Ureter (tissue), 1 donor: ENCODE results near the gene ACER3. TPM values are rescaled to one million over a fixed set of nuclear protein-coding genes. Genes with fewer than 3 reads are reported as not detected.
A peak's percentile ranks its signal among the peaks of the same experiment; 100 is the strongest.
"Not testable (repeated sequence)": the region's sequence is repeated elsewhere in the genome, so short reads cannot be mapped to it uniquely, and the experiment has no call there.

Experiments used
- DNase-seq: peaks from one replicate; pipeline ENCODE4 v3.0.0-alpha.2; 2020; ENCODE audit warnings: low spot score
- total RNA-seq: library from RNA; stranded (reverse); gene quantifications from one replicate; pipeline ENCODE4 v1.2.4, GENCODE V29; 2023
- donor health status: DM: yes; HTN: yes; CAD: no.

Gene ACER3
- total RNA-seq, 1 donor from 2014 or later, result 33.4 TPM

DNA sequence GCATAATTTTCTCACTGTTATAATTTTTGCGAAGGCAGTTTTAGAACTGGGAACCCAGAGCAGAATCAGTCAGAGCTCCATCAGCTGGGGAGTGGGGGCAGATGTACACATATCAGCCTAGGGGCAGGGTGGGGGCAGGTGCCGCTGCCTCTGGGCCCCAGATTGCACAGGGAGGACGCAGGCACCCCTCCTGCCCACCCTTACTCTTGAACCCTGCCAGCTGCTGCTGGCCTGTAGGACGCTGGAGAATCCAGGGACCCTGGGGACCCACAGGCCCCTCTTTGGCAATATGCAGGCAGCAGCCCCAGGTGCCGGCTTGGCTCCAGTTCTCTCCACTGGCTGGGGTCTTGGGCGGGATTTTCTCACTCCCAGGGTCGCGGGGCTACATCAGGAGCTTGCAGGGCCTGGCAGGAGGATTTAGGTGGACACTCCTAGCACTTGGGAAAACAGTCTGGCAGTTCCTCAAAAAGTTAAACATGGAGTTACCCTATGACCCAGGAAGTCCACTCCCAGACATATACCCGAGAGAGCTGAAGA, 197.3 kb downstream of the ACER3 start:
- no peak for DNase-seq

DNA sequence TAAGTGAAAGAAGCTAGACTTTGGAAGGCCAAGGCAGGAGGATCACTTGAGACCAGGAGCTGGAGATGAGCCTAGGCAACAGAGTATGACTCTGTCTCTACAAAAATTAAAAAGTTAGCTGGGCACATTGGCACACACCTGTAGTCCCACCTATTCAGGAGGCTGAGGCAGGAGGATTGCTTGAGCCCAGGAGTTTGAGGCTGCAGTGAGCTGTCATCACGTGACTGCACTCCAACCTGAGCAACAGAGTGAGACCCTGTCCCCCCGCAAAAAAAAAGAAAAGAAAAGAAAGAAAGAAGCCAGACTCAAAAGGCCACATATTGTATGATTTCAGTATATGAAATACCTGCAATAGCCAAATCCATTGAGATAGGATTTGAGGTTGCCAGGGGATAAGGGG, 198.2 kb downstream of the ACER3 start:
- no peak for DNase-seq

DNA sequence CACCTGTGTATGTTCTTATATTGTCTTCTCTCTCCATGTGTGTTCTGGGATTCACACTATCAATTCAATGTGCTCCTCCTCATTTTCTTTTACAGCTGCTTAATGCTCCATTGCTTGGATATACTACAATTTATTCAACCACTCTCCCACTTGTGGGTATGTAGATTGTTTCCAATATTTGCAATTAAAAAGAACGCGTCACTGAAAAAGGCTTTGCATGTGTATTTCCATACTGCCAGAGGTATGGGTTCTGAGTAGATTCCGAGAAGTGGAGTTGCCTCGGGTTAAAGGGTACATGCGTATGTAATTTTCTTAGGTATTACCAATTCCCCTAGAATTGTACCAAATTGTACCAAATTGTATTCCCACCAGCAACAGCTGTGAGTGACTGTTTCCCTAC, 199.1 kb downstream of the ACER3 start:
- no peak for DNase-seq

DNA sequence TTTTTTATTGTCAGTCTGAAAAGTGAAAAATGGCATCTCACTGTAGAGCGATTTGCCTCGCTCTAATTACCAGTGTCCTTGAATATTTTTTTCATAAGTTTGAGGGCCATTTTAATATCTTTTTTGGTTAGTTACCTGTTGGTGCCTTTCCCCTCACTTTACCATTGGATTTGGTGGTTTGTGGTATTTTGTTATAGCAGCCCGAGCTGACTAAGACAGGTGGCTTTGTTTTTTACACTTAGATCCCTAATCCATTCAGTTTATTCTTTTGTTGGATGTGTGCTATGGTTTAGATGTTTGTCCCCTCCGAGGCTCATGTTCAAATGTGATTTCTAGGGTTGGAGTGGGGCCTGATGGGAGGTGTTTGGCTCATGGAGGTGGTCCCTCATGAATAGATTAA, 199.5 kb downstream of the ACER3 start:
- no peak for DNase-seq

DNA sequence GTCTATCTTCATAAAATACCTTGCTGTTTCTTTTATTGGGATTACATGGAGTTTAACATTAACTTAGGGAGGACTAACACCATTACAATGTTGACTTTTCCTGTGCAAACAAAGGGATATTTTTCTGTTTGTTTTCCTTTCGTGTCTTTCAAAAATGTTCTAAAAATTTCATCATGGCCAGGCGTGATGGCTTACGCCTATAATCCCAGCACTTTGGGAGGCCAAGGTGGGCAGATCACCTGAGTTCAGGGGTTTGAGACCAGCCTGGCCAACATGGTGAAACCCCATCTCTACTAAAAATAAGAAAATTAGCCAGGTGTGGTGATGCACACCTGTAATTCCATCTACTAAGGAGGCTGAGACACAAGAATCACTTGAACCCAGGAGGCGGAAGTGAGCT, 200.5 kb downstream of the ACER3 start:
- not testable (repeated sequence) for DNase-seq

DNA sequence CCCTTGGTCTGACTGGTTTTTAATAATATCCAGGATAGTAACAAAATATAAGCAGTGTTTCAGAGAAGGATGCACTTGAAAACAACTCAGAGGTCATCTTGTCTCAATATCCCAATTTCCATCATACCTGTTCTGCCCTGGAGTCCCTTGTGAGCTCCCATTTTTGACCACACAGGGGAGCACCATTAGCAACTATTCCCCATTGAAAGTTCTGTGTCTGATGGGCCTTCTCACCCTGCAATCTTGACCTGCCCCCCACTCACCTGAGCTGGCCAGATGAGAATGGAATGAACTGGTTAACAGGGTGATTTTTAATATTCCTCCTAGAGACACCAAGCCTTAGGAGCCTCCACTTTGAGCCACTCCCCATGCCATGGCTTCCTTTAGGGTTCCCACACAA, 202.2 kb downstream of the ACER3 start:
- no peak for DNase-seq

DNA sequence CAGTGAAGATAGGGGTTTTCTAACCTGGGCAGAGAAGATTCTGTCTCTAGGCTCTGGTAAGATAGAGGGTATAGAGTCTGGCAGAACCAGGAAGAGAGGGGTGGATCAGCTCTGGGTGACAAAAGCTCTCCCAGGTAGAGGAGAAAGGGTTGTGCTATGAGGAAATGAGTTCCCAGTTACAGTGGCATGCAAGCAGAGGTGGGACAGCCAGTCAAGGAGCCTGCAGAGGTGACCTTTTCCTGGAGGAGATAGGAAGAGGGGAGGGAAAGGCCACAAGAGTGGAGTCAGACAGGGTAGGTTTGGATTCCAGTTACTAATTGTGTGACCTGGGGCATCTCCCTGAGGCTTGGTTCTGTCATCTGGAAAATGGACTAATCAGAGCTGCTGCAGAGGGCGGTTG, 202.7 kb downstream of the ACER3 start:
- no peak for DNase-seq

DNA sequence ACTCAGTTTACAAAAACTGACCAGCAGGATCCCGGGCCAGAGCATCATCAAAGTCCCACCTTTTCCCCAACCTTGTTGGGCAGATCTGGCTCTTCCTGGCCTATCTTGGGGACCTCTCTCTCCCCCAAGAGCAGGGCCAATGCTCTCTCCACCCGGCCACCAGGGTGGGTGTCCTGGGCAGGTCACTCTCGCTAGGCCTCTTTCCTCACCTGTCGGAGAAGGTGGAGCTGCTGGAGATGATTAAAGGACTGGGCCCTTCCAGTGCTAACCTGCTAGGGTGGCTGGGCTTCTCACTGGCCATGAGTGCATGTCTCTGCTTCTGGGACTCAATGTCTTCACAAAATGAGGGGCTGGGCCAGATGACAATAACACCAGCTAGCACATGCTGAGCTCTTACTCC, 203.1 kb downstream of the ACER3 start:
- no peak for DNase-seq

DNA sequence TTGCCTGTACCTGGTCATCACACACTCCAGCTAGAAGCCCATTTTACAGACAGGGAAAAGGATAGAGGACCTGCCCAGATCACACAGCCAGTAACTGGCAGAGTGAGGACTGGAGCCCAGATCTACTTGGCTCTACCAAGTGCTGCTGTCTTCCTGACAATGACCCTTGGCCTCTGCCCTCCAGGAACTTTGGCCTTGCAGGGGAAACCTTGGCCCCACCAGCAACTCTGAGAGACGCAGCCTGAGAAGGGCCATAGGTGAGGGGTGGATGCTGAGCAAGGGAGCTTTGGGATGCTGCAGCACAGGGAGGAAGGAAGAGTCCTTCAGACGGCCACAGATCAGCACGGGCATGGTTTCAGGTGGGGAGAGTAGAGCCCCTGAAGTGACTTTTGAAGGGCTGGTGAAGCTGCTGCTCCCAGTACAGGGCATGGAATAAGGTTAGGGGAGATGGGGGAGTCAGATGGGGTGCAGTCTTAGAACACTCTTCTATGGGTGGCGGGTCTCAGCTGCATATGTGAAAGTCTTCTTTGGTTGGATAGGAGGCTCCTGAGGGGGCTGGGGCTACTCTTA, 204.0 kb downstream of the ACER3 start:
- peak; percentile 42 for DNase-seq

DNA sequence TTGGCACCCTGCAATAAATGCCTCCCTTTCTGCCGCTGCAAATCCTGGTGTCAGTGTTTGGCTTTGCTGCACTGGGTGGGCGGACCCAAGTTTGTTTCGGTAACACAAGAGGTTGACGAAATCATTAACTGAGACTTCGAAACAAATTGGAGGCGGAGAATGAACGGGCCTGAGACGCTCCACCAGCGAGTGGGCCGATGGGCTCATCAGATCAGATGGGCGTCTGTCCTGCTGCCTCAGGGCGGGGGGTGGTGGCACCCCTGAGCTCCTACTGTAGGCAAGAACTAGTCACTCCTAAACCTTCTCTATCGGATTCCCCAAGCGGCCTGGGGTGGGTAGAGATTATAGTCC, 205.1 kb downstream of the ACER3 start:
- peak; percentile 70 for DNase-seq

DNA sequence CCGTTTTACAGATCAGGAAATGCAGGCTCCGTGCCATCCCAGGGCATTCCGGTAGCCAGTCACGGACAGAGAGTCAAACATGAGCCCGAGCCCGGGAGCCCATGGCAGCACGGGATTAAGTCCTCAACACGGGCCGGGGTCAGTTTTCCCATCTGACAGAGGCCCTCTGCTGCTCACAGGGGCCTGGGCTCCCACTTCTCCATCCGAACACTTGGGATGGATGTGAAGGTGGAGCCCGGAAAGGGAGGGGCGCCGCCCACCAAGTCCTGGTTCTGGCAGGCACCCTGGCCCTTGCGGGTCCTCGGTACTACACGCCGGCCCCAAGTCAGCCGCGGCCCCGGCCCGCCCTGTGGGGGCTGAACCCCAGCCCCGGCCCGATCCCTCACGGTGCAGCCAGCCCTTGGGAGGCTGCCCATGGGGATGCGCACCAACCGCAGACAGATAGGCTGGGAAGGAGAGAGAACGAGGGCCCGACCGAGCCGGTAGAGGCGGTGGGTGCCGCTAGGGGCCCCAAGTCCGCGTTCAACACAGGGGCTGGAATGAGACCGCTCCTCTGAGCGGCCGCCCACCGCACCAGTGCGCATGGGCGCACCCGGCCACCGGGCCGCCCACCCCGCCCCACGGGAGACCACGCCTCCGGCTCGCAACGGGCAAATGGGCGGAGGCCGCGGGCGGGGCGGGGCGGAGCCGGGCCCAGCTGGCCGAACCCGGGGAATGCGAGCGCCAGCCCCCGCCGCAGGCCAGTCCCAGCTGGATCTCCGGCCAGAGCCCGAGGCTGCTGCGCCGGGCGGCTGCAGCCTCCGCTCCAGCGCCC, 205.7 kb downstream of the ACER3 start, which contains the start of gene CAPN5:
TSS of gene CAPN5 (plus strand) at position 743 of the 814 bp plus-strand sequence. CDS start 17,916 bp downstream, outside the sequence.
- DNase-seq, result peak; percentile 92

DNA sequence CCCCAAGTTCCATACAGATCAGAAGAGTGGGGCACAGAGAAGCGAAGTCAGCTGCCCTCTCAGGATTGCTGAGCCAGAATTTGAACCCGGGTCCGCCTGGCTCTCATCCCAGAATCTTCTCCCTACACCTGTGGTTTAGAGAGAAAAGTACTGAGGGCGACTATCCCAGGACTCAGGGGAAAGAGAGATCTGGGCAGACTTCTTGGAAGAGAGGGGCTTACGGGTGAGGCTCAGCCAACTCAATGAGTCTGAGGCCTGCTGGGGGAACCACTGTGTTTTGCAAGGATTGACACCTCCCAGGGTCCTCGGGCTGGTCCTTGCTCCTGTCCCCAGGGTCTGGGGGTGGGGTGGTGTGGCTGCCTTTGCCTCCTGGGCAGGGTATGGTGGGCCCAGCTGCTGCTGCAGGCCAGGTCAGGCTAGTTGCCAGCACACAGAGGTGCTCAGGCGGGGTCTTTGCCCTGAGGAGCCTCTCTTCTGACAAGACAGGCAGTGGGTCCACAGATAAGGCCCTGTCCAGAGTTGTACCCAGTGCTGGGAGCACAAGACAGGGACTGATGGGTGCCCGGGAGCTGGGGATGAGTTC, 207.2 kb downstream of the ACER3 start:
- DNase-seq, result no peak

DNA sequence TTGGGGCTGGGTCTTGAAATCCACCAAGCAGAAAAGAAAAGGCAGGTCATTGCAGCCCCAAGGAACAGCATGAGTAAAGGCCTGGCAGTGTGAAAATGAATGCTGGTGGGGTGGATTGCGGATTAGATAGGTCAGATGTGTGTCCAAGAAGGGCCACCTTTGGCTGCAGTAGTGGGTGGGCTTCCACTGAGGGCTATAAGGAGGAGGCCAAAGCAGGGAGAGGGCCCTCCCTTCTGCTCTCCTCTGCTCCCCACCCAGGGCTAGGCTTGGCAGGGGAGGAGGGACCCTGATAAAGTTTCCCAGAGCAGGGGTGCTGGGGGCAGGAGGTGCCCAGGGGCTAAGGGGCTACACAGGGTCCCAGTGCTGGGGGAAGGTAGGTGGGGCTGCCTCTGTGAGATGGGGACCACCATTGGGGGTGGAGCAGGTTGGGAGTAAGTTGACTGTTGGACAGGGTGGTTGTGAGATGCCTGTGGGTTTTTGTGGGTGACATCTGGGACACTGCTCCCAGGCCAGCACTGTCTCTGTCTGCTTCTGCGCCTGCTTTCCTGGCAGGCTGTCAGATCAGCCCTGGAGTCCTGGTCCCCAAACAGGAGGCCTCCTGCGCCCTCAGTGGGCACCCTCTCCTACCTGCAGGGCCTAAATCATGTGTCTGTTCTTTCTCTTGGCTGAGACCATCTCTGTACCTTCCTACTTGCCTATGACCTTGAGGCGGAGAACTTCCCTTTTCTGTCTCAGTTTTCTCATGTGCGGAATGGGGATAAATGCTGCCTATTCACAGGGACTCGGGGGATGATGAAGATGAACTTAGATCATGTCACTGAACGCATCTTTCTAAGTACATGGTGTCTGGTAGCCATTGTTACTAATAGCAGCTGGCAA, 208.0 kb downstream of the ACER3 start:
- no peak for DNase-seq

DNA sequence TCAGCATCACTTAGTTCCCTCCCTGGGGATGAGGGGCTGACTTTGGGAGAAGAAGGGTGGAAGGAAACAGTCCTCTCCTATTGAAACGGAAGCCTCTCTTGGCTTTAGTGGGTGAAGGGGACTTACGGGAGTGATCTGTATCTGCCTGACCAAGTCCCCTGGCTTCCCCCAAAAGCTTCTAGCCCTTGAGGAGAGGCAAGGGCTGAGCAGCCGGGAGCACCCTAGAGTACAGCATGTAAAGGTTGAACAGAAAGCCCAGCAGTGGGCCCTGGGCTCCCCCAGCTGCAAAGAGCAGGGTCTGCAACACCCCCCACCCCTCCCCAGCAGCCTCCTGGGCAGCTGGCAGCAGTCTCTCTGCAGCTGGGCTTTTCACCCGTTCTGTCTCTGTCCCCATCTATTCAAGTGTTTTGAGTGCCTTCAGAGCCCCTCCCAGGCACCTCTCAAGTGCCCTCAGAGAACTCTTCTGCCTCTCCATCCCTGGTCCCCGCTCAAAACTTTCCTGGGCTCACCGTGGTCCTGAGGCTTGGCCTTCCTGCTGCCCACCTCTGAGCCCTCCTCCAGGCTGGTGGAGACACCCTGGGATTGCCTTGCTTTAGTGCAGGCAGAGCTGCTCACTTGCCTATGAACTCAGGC, 208.7 kb downstream of the ACER3 start:
- no peak for DNase-seq

DNA sequence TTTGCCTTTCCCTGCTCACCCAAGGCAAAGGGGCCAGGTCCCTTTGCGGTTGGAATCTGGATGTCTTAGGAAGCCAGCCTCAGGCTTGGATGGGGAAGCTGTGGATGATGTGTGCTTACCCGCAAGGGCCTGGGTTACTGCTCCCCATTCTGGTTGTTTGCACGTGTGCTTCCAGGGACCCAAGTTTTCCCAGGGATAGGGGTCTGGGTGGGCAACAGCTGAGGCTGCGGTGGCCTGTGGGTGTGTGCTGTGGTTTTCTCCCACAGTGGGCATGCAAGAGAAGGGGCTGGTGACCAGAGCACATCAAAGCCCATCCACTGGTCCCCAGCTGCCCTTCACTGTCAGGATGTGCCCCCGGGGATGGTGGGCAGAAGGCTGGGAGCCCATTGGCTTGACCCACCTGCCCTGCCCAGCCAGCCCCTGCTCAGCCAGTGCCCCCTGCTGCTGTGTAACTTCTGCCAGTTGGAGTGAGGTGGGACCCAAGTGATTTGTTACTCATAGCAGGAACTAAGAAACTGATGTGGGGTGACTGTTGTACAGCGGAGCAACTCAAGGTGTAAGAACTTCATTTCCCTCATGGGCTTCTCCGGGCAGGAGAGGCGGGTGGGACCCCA, 209.4 kb downstream of the ACER3 start:
- DNase-seq, result no peak

DNA sequence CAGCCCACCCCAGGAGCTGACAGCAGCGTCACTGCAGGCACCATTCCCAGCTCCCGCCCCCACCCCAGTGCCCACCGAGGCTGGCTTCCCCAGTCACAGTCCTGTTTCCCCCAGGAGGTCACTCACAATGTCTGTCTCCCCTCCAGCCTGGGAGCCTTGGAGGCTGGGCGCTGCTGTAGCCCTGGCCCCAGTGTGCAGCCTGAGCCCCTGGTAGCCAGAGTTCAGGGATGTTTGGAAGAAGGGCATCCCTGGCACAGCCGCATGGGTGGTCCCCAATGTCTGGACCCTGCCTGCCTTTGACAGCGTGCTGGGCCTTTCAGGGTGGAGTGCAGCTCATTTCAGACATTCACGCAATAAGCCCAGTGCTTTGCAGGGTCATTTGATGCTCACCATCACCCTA, 210.4 kb downstream of the ACER3 start:
- DNase-seq, result peak; percentile 42

DNA sequence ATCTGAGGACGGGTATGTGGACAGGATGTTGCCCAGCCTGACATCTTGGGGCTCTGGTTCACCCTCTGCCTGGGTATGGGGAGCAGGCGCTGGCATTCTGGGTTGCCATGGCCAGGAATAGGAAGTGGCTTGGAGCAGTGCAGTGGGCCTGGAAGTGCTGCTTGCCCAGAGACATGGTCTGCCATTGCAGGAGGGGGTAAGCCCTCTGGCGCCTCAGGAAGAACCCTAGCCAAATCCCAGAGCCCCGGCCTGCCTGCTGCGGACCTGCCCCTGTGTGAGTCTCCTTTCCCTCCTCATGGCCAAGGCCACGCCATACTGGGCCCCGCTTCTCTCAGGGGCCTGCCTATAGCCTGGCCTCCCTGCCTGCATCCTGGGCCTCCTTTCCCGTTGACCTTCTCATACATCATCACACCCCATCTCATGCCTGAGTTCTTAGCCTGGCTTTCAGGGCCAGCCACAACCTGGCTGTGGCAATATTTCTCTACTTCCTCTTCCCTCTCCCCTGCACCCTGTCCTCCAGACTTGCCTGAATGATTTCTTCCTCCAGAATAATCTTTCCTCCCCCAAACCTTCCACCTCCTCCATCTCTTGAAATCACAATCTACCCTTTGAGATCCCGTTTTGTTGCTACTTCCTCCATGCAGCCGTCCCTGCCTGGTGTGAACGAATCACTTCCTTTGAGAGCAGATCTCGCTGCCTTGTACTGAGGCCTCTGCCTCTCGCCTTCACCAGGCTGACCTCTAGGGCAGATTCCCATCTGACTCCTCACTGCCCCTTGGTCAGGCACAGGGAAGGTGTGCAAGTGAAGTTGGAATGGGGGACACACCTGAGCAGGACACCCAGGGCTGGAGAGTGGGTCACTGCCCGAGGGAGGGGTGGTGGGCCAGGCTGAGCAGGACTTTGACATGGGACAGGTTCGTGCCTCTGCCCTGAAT, 211.2 kb downstream of the ACER3 start:
- peak; percentile 43 for DNase-seq

DNA sequence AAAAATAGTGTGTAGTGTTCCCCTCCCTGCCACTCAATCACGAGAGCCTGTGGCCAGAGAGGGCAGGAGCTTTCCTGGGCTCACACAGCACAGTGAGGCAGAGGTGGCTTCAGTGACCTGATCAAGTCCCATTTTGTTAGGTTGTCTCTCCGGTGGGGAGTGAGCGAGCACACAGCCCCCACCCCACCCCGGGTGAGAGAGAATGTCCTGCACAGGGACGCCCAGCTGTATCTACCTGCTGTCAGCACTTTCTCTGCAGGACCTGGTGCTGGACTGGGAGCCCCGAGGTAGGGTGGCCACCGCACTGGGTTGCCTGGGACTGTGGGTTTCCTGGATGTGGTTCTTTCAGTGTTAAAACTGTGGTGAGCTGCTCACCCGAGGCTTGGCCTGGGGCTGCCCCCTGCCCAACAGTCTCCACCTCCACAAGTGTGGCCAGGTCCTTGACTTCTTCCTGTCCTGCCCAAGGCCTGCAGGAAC, 212.2 kb downstream of the ACER3 start:
- DNase-seq, result peak; percentile 42

DNA sequence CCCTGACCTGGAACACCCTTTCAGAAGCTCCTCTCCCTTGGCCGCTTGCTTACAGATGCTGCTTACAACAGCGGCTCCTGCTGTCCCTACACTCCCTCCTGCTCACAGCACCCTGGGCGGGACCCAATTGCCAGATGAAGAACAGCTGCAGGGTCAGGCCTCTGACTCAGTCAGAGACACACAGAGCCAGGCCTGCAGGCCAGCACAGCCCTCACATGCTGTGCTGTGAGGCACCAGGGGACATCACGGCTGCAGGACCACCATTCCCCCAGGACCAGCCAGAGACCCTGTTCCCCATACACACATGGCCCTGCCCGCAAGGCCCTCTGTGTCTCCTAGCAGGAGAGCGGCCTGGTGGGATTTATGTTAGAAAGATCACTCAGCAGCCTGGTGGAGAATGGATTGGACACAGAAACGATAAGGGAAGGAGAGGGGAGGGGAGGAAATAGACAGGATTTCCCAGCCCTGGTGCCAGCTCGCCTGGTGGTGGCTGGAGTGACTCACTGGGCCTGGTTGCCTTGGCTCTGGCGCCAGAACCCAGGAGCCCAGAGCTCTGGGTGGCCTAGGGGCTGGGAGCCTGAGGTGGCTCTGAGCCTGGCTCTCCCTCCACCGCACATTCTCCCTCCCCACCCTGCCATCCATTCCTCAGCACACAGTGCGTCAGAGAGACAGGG, 212.7 kb downstream of the ACER3 start:
- DNase-seq, result peak; percentile 89
